Measurements from ENCODE around the gene COL16A1.

Gene COL16A1

DNA sequence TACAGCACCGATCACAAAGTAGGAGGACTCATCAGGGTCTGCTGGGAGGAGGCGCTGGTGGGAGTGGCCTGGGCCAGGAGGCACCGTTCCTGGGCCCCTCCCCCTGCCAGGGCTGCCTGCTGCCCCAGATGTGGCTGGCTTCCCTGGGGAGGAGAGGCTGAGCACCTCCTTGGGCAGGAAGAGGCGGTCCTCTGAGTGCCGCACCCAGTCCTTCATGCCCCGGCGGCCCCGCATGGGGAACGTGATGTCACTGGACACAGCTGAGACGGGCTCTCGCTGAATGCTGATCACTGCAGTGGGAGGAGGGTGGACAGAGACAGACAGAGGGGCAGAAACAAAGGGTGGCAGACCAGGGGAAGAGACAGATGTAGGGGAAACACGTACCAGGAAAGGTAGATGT is 35.5 kb upstream of the COL16A1 start:
- Histone ChIP-seq H2AFZ (ENCODE audit: low read length) (no peak overlapping the region), H3K27ac (ENCODE audit: low read length) (no peak overlapping the region), H3K4me3 (ENCODE audit: low read length) (no peak overlapping the region), H3K4me2 (ENCODE audit: low read depth, low read length) (no peak overlapping the region), H4K20me1 (ENCODE audit: insufficient read depth, low read length) (no peaks in the 10 kb centered on the region), H3K27me3 (replicated peaks; ENCODE audit: insufficient read depth, low read length) (no peaks in the 10 kb centered on the region), H3K36me3 (replicated peaks; ENCODE audit: insufficient read depth, low read length) (no peaks in the 10 kb centered on the region), H3K79me2 (ENCODE audit: low read length) (no peaks in the 10 kb centered on the region), H3K9me2 (replicated peaks; ENCODE audit: insufficient read depth, low read length) (no peaks in the 10 kb centered on the region), H3K9ac (ENCODE audit: low read length) (no peak overlapping the region), H3K9me3 (replicated peaks; ENCODE audit: insufficient read depth, low read length) (no peaks in the 10 kb centered on the region), H3F3A (ENCODE audit: insufficient read depth, low read length) (no peaks in the 10 kb centered on the region), H3K4me1 (ENCODE audit: low read length) (peaks cover 7% of the 10 kb centered on the region)
- DNase-seq, result no peak
- TF ChIP-seq EZH2 (optimal IDR thresholded peaks at IDR 0.05; ENCODE audit: low read depth, low read length), result no peak
- TF ChIP-seq, protein P1, sequence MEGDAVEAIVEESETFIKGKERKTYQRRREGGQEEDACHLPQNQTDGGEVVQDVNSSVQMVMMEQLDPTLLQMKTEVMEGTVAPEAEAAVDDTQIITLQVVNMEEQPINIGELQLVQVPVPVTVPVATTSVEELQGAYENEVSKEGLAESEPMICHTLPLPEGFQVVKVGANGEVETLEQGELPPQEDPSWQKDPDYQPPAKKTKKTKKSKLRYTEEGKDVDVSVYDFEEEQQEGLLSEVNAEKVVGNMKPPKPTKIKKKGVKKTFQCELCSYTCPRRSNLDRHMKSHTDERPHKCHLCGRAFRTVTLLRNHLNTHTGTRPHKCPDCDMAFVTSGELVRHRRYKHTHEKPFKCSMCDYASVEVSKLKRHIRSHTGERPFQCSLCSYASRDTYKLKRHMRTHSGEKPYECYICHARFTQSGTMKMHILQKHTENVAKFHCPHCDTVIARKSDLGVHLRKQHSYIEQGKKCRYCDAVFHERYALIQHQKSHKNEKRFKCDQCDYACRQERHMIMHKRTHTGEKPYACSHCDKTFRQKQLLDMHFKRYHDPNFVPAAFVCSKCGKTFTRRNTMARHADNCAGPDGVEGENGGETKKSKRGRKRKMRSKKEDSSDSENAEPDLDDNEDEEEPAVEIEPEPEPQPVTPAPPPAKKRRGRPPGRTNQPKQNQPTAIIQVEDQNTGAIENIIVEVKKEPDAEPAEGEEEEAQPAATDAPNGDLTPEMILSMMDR (IDR thresholded peaks at IDR 0.05; ENCODE audit: low read length), result no peak
- TF ChIP-seq EZH2phosphoT487 (IDR thresholded peaks at IDR 0.05; ENCODE audit: low read length), result no peak

DNA sequence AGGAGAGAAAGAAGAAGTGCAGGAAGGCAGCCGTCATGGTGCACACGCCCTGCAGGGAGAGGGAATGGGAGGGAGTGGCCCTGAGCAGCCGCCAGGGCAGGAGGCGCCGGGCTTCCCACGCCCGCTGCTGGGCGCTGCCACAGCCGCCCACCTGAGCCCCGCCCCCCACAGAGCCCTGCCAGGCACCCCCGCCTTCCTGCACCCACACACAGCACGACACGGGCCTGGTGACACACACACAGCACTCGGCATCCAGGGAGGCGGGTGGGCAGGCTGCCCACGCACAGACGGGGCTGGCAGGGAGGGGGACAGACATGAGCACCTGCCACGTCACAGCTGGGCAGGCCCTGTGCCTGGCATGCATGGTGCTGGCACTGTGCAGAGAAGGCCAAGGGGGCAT is 32.9 kb upstream of the COL16A1 start:
- Histone ChIP-seq H3K36me3 (replicated peaks; ENCODE audit: insufficient read depth, low read length) (no peaks in the 10 kb centered on the region), H3K4me2 (ENCODE audit: low read depth, low read length) (no peak overlapping the region)

DNA sequence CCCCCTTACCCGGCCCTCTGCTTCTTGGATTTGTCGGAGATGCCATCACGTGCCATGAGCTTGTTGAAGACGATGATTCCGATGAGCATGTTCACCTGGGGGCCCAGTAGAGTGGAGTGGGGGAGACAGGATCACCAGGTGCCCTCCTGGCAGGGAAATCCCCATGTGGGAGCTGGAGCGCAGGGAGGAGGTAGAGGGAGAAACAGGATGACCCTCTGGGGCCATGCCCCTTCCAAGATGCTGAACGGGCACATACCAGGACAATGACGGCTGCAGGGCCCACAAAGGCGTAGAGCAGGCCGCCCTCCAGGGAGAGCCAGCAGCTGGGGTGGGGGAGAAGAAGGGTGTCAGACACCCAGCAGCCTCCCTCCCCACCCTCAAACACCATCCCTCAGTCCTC is 31.8 kb upstream of the COL16A1 start:
- Histone ChIP-seq H3K9ac (ENCODE audit: low read length) (no peak overlapping the region), H3K4me3 (ENCODE audit: low read length) (no peak overlapping the region), H2AFZ (ENCODE audit: low read length) (no peak overlapping the region), H3K79me2 (ENCODE audit: low read length) (no peaks in the 10 kb centered on the region), H3K4me1 (ENCODE audit: low read length) (no peaks in the 10 kb centered on the region), H3K27ac (ENCODE audit: low read length) (no peak overlapping the region), H3K4me2 (ENCODE audit: low read depth, low read length) (no peak overlapping the region), H3K27me3 (replicated peaks; ENCODE audit: insufficient read depth, low read length) (no peaks in the 10 kb centered on the region), H3K9me2 (replicated peaks; ENCODE audit: insufficient read depth, low read length) (no peaks in the 10 kb centered on the region), H4K20me1 (ENCODE audit: insufficient read depth, low read length) (no peaks in the 10 kb centered on the region), H3F3A (ENCODE audit: insufficient read depth, low read length) (no peaks in the 10 kb centered on the region), H3K9me3 (replicated peaks; ENCODE audit: insufficient read depth, low read length) (no peaks in the 10 kb centered on the region), H3K36me3 (replicated peaks; ENCODE audit: insufficient read depth, low read length) (no peaks in the 10 kb centered on the region)
- DNase-seq, result no peak
- TF ChIP-seq EZH2 (optimal IDR thresholded peaks at IDR 0.05; ENCODE audit: low read depth, low read length) (no peak), EZH2phosphoT487 (IDR thresholded peaks at IDR 0.05; ENCODE audit: low read length) (no peak)
- TF ChIP-seq, protein P1 (IDR thresholded peaks at IDR 0.05; ENCODE audit: low read length), result no peak

More for the DNA sequence above, 32.9 kb upstream of the COL16A1 start:
- H4K20me1 ChIP-seq (ENCODE audit: insufficient read depth, low read length), result no peaks in the 10 kb centered on the region
- no peak overlapping the region for H2AFZ ChIP-seq (ENCODE audit: low read length)
- H3K9ac ChIP-seq (ENCODE audit: low read length), result no peak overlapping the region
- H3F3A ChIP-seq (ENCODE audit: insufficient read depth, low read length), result no peaks in the 10 kb centered on the region
- H3K9me3 ChIP-seq (replicated peaks; ENCODE audit: insufficient read depth, low read length), result no peaks in the 10 kb centered on the region
- TF ChIP-seq, protein P1 (IDR thresholded peaks at IDR 0.05; ENCODE audit: low read length), result no peak
- H3K27me3 ChIP-seq (replicated peaks; ENCODE audit: insufficient read depth, low read length), result no peaks in the 10 kb centered on the region
- H3K79me2 ChIP-seq (ENCODE audit: low read length), result no peaks in the 10 kb centered on the region
- H3K9me2 ChIP-seq (replicated peaks; ENCODE audit: insufficient read depth, low read length), result no peaks in the 10 kb centered on the region
- no peak overlapping the region for H3K27ac ChIP-seq (ENCODE audit: low read length)
- DNase-seq, result no peak
- H3K4me3 ChIP-seq (ENCODE audit: low read length), result no peak overlapping the region
- no peaks in the 10 kb centered on the region for H3K4me1 ChIP-seq (ENCODE audit: low read length)

Measured in MM.1S (cell line).